Prostate gland (tissue), 2 donors: ENCODE results near the gene PREPL.

Experiments used
- CTCF ChIP-seq, 4 experiments: fragments of 200-600 bp in 2 of 4; fragments of 450-650 bp in 2 of 4; sonication (generic) in 2 of 4; IDR thresholded peaks; 1 replicate in 3 of 4; 2 replicates in 1 of 4; pipeline ENCODE4 v1.5.1; 2016 to 2019; ENCODE audit warnings: antibody characterized with exemption in 4 of 4, mild to moderate bottlenecking in 2 of 4, moderate library complexity in 2 of 4
- POLR2A ChIP-seq: fragments of 450-650 bp; IDR thresholded peaks from one replicate; pipeline ENCODE4 v1.6.1; 2016; ENCODE audit warnings: antibody characterized with exemption, mild to moderate bottlenecking

GRCh38 chr2:44326548-44327264 lies 34.6 kb downstream of the PREPL start:
- TF ChIP-seq POLR2A (no peak), CTCF (IDR thresholded peaks at IDR 0.05) (no peak)
